Stimulated activated CD8-positive, alpha-beta memory T cell treated with anti-CD3 and anti-CD28 coated beads, Interleukin-15, amount 100 ng/mL, for 4 hours (primary cell): ENCODE results near the gene OR8B4.
"Not testable (repeated sequence)": the region's sequence is repeated elsewhere in the genome, so short reads cannot be mapped to it uniquely, and the experiment has no call there.

Experiments used
- DNase-seq, 2 donors: peaks; one replicate each; pipeline ENCODE4 v3.0.0-alpha.2; 2020; ENCODE audit warnings: low read depth in 2 of 2

Gene OR8B4

GRCh38 chr11:124405581-124405980 lies 19.1 kb downstream of the OR8B4 start:
- no peak for DNase-seq

DNA sequence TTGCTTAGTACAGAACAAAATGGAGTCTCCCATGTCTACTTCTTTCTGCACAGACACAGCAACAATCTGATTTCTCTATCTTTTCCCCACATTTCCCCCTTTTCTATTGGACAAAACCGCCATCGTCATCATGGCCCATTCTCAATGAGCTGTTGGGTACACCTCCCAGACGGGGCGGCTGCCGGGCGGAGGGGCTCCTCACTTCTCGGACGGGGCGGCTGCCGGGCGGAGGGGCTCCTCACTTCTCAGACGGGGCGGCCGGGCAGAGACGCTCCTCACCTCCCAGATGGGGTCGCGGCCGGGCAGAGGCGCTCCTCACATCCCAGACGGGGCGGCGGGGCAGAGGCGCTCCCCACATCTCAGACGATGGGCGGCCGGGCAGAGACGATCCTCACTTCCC lies 21.5 kb downstream of the OR8B4 start:
- DNase-seq = not testable (repeated sequence)

GRCh38 chr11:124402326-124402922 lies 22.2 kb downstream of the OR8B4 start:
- peak in 1 of 2 donors; percentile 3 for DNase-seq

- no peak for DNase-seq
Measured at GRCh38 chr11:124398924-124399323, 25.7 kb downstream of the OR8B4 start, which contains the start of gene OR8B3. OR8B3 (minus strand) TSS chr11:124399024; CDS start chr11:124397351, 1,673 bp downstream.

DNA sequence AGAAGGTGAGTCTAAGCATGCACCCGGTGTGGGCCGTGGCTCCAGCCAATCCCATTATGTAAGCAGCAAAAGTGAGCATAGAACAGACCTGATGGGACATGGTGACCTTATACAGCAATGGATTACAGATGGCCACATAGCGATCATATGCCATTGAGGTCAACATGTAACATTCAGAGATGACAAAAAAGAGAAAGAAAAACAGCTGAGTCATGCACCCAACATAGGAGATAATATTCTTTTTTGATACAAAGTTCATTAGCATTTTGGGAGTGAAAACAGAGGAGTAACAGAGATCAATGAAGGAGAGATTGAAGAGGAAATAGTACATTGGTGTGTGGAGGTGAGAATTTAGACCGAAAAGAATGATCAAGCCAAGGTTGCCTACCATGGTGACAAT lies 27.8 kb downstream of the OR8B4 start:
- DNase-seq = not testable (repeated sequence)

GRCh38 chr11:124394408-124394807 lies 30.3 kb downstream of the OR8B4 start:
- DNase-seq = no peak

- no peak for DNase-seq
Measured at GRCh38 chr11:124384399-124384798, 40.3 kb downstream of the OR8B4 start, which contains the start of gene OR8B2. OR8B2 (minus strand) TSS chr11:124384499; CDS start chr11:124383343, 1,156 bp downstream.

- DNase-seq = not testable (repeated sequence)
Measured at GRCh38 chr11:124382857-124383256, 41.8 kb downstream of the OR8B4 start.

DNA sequence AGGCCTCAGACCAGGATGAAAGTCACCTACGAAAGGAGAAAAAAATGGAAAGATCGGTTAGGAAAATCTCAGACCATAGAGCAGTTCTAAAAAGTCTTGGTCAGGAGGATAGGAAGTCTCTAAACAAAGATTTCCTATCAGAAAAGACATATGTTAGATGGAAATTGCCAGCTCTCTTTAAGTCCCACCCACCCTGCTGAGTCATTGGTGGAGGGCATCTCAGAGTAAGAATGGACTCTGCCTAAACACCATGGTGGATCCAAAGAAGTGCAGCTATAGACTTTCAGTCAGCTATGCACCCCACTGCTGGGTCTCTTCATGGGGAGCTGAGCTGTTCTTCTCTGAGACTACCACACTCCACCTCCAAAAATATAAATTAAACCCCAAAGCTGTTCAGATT lies 44.1 kb downstream of the OR8B4 start:
- DNase-seq = no peak

DNA sequence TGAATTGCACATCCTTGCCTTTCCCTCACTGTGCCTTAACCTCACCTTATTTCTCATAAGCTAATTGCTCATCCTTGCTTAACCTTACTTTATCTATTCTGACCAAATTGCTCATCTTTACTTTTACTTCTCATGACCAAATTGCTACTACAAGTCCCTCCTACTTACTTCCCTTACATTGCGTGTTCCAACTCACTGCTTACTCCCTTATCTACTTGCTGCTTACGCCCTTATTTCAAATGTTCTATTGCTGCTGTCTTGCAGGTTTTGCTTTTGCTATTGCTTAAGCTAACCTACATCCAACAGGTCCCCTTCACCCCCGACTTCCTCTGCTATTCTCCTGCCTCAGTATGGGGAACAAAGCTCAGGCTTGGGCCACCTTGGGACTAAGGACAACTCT lies 48.4 kb downstream of the OR8B4 start:
- no peak for DNase-seq
